ENCODE measurements around the gene ZFR.
A peak's percentile ranks its signal among the peaks of the same experiment; 100 is the strongest.
"Not testable (repeated sequence)": the region's sequence is repeated elsewhere in the genome, so short reads cannot be mapped to it uniquely, and the experiment has no call there.

Gene ZFR

DNA sequence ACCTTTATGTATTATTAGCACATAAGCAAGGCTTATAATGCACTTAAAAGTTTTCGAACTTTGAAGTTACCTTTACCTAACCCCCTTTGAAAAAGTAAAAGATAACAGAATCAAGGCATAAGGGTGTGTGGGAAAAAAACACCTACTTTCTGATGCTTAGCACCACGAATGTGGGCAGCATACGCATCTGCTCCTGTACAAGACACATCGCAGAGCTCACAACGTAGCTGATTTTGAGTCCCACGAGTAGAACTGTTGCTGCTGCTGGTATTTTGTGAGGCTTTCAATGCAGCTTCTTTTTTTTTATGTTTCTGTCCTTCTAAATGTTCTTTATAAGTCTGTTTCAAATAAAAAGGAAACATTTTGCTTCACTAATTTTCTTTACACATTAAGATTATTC is 40.8 kb downstream of the ZFR start:
- ChIA-PET POLR2A (ENCODE audit: low non-redundant PET) (no interaction called here), CTCF (no interaction called here)
- no peak overlapping the region for H3K27ac ChIP-seq
- TF ChIP-seq, protein P1, sequence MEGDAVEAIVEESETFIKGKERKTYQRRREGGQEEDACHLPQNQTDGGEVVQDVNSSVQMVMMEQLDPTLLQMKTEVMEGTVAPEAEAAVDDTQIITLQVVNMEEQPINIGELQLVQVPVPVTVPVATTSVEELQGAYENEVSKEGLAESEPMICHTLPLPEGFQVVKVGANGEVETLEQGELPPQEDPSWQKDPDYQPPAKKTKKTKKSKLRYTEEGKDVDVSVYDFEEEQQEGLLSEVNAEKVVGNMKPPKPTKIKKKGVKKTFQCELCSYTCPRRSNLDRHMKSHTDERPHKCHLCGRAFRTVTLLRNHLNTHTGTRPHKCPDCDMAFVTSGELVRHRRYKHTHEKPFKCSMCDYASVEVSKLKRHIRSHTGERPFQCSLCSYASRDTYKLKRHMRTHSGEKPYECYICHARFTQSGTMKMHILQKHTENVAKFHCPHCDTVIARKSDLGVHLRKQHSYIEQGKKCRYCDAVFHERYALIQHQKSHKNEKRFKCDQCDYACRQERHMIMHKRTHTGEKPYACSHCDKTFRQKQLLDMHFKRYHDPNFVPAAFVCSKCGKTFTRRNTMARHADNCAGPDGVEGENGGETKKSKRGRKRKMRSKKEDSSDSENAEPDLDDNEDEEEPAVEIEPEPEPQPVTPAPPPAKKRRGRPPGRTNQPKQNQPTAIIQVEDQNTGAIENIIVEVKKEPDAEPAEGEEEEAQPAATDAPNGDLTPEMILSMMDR (conservative IDR thresholded peaks at IDR 0.05; ENCODE audit: low read depth), result no peak
- DNase-seq (ENCODE audit: low spot score), result no peak

DNA sequence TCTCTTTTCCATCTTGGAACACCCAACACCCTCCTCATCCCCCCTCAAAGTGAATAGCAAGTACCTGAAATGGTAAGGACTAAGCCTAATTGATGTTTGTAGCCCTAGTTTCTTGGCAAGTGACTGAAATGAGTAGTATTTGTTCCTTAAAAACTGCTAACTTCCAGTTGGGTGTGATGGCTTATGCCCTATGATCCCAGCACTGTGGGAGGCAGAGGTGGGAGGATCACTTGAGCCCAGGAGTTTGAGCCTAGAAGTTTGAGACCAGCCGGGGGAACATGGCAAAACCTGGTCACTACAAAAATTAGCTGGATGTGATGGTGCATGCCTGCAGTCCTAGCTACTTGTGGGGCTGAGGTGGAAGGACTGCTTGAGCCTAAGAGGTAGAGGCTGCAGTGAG is 44.1 kb downstream of the ZFR start:
- POLR2A ChIA-PET (ENCODE audit: low non-redundant PET), result no interaction called here
- 0 out of 2 replicates have a peak overlapping the region, but pooled peaks have one; percentile 5 for H3K27ac ChIP-seq
- CTCF ChIA-PET, result no interaction called here
- no peak for DNase-seq (ENCODE audit: low spot score)
- TF ChIP-seq, protein P1 (conservative IDR thresholded peaks at IDR 0.05; ENCODE audit: low read depth), result no peak

DNA sequence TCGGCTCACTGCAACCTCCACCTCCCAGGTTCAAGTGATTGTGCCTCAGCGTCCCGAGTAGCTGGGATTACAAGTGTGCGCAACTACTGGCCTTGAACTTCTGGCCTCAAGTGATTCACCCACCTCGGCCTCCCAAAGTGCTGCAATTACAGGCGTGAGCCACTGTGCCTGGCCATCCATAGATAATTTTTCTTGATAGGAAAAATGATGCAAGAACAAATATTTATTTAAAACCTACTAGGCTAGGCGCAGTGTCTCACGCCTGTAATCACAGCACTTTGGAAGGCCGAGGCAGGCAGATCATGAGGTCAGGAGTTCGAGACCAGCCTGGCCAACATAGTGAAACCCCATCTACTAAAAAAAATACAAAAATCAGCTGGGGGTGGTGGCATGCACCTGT is 45.8 kb downstream of the ZFR start:
- POLR2A ChIA-PET (ENCODE audit: low non-redundant PET); H3K27ac ChIP-seq; DNase-seq (ENCODE audit: low spot score): not testable (repeated sequence)
- CTCF ChIA-PET, result interaction anchor here (0.5 kb wide), 1 partner anchor 33 kb away, joined by 5 read pairs; no protein-coding TSS in a partner anchor

DNA sequence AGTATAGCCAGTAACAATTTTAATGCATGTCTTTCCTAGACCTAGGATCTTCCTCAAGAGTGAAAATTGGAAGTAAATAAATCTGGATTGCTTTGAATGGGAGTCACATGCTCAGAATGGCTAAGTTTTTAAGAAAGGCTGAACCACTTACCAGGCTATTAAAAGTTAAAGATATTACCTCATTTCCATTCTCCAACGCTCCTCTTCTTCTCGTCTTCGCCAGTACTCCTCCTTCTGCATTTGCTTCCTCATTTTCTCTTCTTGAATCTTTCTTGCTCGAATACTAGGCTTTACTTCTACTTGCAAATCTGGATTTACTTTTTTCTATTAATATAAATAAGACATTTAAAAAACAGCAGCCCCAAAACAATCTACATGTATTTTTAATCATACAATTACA is 49.6 kb downstream of the ZFR start:
- ChIA-PET CTCF (no interaction called here), POLR2A (ENCODE audit: low non-redundant PET) (no interaction called here)
- no peak overlapping the region for H3K27ac ChIP-seq
- DNase-seq (ENCODE audit: low spot score), result no peak
- TF ChIP-seq, protein P1 (conservative IDR thresholded peaks at IDR 0.05; ENCODE audit: low read depth), result no peak

DNA sequence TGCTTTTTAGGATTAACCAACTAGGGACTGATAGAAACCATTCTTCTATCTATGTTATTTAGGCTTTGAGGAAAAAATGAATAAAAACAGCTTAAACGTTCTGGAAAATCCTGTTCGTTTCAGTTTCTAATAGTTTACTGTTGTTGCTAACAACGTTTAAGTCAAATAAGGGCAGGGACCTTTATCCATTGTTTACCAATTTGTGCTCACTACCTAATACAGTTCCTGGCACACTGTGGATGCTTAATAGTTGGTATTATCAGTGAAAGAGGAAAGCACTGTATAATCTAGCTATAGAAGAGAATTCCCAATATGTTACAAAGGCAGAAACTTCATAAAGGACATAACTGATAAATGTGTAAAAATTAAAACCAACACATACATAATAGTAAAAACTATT is 52.5 kb downstream of the ZFR start:
- ChIA-PET CTCF (interaction anchor here (0.6 kb wide), 1 partner anchor 63 kb away, joined by 3 read pairs; no protein-coding TSS in a partner anchor), POLR2A (ENCODE audit: low non-redundant PET) (no interaction called here)
- H3K27ac ChIP-seq, result peak overlapping the region; percentile 73
- no peak for DNase-seq (ENCODE audit: low spot score)
- TF ChIP-seq, protein P1 (conservative IDR thresholded peaks at IDR 0.05; ENCODE audit: low read depth), result no peak

DNA sequence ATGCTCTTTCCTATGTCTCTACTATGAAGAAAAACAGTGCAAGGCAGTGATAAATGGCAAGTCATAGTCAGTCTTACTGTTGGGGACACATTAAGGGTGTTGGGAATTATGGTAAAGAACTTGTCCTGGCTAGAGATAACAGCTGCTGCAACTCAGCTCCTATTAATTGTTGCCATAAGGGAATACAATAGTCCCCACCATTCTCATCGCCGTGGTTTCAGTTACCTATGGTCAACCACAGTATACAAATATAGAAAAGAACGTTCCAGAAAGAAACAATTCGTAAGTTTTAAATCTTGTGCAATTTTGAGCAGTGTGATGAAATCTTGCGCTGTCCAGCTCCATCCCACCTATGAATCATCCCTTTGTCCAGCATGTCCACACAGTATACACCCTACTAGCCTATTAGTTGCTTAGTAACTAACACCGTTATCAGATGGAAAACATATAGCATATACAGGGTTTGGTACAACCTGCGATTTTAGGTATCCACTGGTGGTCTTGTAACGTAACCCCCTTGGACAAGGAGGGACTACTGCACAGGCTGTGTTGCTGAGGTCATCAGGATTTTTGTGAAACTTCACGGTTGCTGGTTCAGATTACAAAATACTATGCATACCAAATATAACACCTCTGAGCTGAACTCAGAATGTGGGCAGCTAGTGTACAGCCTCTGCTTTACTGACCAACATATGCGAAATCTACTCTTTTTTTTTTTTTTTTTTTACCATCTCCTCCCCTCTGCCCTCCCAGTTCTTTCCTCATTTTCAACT is 53.5 kb downstream of the ZFR start:
- CTCF ChIA-PET, result no interaction called here
- TF ChIP-seq, protein P1 (conservative IDR thresholded peaks at IDR 0.05; ENCODE audit: low read depth), result no peak
- DNase-seq (ENCODE audit: low spot score), result peak; percentile 69
- no peak overlapping the region; the same call in 1 of the 2 replicates for H3K27ac ChIP-seq
- POLR2A ChIA-PET (ENCODE audit: low non-redundant PET), result no interaction called here

DNA sequence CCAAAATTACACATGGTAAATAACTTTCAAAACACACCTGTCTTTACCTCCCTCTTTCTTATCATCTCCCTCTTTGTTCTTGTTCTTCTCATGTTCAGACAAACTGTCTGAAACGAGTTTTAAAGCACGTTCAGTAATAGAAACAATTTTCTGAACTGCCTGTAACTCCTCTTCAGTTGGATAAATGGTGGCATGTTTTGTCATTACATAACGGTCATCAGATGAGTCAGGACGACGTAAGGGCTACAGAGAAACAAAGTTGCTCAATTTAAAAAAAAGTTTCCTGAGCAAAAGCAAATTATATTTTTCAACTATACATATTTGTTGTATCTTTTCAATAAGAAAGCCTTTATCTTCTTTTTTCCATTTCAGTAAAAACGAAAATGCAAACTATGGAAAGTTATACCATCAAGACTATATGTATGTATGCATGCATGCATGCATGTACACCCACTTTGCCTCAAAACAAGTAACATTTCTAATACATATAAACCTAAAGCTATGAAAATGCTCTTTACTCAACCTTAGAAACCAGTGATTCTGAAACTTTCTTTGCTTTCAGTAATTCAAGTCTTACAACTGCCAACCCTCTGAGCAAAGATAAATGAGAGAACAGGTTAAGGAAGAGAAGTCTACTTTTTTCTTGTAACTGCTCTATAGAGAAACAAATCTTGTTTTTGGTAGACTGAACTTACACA is 56.0 kb downstream of the ZFR start:
- CTCF ChIA-PET, result interaction anchor here (0.6 to 1.1 kb wide), 2 partner anchors 44 to 202 kb away, joined by 3 read pairs; no protein-coding TSS in a partner anchor
- POLR2A ChIA-PET (ENCODE audit: low non-redundant PET), result no interaction called here
- DNase-seq (ENCODE audit: low spot score), result no peak
- no peak overlapping the region for H3K27ac ChIP-seq
- TF ChIP-seq, protein P1 (conservative IDR thresholded peaks at IDR 0.05; ENCODE audit: low read depth), result no peak

All from RWPE1 (cell line).